Suppressor macrophage (primary cell): Measurements from ENCODE around the gene CEP170B.

Experiments used
- DNase-seq, 4 experiments: peaks; one replicate each; pipeline ENCODE4 v3.0.0-alpha.2; 2020 to 2022

CEP170B gene

DNA sequence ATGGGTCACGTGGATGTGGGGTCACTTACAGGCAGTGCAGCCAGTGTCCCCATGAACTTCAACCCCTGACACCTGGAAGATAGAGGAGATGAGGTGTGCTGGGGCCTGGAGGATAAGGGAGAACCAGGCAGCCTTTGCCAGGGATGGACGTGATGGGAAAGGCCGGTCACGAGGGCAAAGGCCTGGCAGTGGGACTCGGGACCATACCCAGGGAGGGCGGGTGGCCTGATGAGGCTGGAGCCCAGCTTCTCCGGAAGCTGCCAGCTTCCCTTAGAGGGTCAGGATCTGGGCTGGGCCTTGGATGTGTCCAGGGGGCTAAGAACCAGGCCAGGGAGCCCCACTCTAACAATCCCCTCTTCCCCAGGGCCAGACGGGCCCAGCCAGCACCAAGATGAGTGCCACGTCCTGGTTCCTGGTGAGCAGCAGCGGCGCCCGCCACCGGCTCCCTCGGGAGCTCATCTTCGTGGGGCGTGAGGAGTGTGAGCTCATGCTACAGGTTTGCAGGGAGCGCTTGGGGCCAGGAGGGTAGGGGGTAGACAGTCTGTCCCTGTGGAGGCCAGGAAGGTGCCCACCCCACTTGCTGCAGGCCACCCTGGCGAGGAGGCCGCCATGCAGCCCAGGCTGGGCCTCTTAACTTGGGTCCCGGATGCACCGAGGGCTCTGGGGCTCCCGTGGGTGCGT, 3.1 kb downstream of the CEP170B start:
- no peak for DNase-seq

DNA sequence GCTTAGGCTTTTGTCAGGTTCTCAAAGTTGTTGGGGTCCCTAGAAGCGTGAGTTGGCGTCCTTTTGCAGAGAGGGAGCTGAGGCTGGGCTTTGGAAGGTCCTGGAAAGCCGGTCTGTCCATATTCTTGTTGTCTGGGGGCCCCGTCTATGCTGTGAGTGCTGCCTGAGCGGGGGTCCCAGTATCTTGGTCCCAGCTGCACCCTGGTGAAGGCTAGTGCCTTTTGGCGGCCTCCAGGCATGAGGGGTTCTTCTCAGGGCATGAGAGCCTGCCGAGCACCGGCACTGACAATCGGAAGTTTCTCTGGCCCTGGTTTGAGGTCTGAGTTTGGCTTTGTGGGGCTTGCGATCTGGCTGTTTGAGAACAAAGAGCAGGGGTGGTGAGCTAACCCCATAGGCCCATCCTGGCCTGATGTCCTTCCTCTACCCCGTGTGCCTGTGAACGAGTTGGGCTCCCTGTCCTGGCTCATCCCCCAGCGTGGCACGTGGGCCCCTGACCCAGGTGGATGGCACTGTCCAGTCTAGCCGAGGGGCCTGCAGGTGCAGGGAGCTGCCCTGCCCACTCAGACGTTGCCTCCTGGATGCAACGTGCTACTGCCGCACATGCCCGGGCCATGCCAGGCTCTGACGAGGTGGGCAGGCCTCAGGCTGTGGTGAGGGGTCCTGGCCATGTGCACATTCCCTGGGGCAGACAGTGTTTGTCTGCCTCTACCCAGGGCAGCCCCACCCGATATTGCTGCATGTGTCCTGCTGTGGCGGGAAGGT, 3.9 kb downstream of the CEP170B start:
- no peak for DNase-seq

DNA sequence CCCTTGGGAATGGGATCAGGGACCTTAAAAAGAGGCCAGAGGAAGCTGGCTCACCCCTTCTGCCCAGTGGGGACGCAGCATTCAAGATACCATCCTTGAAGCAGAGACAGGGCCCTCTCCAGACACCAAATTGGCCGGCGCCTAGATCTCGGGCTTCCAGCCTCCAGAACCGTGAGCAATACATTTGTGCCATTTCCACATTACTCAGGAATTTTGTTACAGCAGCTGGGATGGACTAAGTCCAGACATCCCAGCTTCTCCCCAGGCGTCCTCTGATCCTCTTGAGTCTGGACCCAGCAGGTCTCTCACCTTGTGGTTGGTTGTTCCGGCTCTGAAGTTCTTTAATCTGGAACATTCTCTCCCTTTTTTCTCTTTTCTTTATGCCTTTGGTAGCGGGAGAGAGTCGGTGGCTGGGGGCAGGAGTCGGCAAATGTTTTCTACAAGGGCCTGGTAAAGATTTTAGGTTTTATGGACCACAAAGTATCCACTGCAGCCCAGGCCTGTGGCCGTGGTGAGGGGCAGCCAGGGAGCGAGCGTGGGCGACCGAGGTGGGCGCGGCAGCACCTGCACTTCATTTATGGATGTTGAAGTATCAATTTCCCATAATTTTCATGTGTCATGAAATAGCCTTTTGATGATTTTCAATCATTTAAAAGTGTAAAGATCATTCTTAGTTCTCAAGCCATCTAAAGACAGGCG, 4.8 kb downstream of the CEP170B start:
- DNase-seq: no peak

DNA sequence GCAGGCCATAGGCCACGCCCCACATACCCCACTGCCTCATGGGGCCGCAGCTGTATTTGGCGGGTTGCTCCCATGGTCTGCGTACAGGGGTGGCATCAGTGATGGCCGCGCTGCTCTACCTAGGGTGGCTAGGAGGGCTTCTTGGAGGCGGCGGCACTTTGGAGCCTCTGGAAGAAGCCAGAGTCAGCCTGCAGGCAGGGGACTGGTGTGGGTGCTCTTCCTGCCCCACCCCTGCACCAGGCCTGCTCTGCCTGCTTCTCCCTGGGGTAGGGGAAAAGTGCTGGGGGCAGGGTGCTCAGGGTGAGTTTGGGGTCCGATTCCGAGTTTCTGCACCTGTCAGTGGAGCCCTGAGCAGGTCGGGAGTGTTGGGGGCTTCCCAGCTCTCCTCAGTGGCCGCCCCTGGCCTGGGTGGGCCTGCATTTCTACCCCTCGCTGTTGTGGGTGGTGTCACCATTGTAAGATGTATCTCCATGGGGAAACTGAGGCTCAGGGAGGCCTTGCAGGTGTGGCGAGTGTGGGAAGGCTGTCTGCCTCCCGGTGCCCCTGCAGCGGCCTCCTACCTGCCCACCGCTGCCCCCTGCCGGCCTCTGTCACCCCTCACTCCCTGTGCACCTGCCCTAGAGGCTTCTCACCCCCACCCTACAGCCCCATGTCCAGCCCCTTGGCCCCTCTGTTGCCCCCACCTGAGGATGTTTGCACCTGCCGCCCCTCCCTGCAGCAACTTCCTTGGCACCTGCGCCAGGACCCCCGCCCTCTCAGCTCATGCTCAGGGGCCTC, 5.5 kb downstream of the CEP170B start:
- peak in 3 of 4 experiments; percentile 17 to 56 (median 32) for DNase-seq

DNA sequence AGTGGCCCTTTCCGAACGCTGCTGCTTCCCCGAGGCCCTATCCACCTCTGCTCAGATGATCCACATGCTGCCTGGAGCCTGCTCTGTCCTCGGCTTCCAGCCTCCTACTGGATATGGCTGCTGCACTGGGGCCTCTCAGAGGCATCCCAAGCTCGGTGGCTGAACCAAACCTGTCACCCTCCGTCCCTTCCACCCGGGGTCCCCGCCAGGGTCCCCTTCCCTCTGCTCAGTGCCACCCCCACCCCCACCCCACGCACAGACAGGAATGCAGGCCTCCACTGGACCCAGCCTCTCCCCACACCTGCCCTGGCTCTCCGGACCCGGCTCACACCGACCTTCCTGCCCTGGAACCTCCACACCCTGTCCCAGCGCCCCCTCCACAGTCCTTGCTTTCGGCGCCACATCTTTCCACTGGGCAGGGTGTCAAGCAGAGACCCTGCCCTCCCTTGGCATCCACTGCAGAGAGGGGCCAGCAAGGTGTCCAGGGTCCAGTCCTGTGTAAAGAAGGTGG, 6.1 kb downstream of the CEP170B start:
- no peak for DNase-seq

DNA sequence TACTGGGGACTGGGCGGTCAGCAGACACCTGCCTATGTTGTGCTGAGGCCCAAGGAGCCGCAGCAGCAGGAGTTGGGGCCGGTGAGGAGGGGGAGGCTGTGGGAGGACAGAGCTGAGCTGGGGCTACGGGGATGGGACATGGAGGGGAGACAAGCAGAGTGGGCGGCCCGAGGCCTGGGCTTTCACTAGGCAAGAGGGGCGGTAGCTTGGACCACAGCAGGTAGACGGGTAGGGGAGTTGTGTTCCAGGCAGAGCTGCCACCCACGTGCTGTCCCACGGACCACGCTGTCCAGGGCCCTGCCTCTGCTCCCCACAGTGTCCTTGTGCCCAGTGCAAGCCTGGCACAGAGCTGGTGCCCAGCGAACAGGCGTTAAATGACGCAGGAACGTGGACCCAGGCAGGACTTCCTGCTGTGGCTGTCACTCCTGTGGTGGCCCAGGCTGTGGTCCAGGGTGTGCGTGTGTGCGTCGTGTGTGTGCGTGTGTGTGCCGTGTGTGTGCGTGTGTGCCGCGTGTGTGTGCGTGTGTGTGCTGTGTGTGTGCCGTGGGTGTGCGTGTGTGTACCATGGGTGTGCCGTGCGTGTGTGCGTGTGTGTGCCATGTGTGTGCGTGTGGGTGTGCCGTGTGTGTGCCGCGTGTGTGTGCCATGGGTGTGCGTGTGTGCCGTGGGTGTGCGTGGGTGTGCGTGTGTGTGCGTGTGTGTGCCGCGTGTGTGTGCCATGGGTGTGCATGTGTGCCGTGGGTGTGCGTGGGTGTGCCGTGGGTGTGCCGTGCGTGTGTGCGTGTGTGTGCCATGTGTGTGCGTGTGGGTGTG, 6.8 kb downstream of the CEP170B start:
- DNase-seq: no peak

DNA sequence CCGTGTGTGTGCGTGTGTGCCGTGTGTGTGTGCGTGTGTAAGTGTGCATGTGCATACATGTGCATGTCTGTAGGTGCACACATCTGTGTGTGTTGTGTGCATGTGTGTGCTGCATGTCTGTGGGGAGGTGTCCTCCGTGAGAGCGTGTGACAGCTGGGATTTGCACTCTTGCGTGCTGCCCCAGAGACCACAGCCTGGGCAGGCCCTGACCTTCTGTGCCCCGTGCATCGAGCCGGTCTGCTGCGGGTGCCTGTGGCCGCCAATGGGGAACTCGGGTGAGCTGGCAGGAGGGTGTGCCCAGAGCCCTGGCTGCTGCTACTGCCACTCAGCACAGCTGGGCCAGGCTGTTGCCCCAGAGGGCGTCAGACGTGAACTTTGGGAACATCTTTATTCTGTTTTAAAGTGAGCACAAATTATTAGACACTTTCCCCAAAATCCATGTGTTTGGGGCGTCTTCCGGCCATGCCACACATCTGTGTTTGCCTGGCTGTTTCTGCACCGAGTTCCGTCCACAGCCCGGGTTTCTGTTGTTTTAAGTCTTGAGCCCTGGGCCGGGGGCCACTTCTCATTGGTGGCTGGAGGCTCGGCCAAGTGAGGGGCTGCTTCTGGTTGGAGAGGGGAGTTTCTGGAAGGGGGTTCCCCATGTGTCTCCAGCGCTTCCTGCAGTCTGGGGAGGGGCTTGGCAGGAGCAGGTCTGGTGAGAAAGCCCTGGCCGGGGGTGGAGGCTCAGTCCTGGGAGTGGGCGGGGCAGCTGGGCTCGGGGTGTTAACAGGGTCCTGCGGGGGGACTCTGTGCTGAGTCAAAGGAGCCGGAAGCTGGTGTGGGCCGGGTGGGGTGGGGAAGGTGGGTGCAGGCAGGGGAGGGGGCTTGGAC, 7.6 kb downstream of the CEP170B start:
- DNase-seq: peak; percentile 69 to 84 (median 79)

DNA sequence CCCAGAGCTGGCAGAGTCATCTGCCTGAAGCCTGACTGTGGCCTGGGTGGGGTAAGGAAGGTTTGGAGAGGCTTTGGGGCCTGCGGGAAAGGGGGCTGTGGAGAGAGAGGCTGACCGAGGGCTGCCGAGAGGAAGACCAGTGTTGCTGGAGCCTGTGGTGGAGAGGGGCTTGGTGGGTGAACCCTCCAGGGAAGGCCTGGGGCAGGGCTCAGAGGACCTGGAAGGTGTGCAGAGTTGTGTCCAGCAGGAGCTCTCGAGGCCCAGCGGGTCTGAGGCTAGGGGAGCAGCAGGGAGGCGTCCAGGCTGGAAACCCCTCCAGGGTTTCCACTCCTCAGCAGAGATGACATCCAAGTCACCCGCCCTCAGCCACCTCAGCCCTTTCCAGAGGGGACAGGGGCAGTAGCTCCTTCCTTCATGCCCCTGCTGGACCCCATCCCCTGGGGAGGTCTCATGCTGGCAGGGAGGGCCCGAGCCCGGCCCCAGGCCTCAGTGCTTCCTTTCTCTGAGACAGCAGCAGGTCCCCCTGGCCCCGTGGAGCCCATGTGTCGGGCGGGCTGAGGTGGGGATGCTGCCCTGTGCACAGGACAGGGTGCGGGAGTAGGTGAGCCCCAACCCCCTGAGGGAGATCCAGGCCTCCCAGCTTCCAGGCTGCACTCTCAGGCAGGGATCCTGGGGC, 8.4 kb downstream of the CEP170B start:
- no peak for DNase-seq

DNA sequence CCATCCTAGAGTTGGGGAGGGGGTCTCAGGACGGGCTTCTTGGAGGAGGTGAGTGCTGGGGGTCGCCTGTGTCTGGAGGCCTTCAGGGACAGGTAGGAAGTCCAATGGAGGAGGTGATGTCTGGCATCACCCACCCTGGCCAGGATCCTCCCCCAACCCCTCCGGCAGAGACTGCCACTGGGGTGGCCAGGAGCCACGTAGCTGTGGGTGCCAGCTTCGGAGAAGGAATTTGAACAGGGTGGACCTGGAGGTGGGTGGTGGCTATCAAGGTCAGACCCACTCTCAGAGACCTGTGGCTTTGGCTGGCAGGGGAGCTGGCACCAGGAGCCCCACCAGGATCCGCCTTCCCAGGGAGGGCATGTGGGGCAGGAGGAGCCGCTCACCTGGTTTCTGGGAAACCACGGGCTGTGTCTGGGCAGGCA, 9.1 kb downstream of the CEP170B start:
- no peak for DNase-seq

DNA sequence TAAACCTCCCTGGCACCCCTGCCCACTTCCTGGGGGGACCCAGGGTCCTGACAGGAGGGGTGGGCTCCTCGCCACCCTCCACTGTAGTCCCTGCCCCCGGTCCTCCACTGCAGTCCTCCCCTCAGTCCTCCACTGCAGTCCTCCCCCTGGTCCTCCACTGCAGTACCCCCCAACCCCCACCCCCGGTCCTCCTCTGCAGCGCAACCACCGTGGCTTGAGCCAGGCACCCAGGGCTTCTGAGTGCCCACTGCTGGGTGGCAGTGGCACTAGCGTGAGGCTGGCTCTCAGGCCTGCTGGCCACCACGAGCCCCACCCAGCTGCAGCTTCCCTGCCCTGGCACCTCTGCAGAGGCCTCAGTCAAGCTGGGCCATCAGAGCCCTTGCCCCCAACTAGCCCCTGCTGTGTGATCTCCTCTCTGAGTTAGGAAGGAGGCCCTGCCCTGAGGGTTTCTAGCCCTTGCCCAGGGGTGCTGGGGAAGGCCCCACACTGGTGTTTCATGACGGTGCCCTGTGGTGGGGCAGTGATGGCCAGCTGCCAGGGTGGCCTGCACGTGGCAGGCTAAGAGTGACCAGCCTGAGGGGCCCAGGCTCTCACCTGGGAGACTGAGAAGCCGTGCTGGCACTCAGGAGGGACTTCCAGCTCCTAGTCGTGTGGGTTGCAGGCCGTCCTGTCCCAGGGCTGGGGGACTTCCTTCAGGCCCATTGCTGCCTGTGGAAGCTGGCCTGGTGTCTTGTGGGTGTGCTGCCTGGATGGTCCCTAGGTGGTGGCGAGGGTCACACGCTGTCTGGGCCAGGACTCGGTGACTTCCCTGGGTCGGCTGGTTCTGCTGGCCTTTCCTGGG, 9.7 kb downstream of the CEP170B start:
- DNase-seq: no peak

DNA sequence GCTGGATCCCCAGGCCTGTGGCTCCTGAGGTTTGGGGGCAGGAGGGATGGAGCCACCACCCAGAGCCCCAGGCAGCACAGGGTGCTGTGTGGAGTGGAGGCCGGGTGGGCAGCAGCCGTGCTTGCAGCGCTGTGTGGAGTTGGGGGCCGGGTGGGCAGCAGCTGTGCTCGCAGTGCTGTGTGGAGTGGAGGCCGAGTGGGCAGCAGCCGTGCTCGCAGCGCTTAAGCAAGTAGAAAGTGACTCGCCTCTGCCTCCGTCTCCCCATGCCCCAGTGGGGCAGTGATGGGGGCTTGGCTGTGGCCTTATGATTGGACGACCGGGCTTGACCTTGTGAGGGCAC, 10.3 kb downstream of the CEP170B start:
- DNase-seq: no peak

DNA sequence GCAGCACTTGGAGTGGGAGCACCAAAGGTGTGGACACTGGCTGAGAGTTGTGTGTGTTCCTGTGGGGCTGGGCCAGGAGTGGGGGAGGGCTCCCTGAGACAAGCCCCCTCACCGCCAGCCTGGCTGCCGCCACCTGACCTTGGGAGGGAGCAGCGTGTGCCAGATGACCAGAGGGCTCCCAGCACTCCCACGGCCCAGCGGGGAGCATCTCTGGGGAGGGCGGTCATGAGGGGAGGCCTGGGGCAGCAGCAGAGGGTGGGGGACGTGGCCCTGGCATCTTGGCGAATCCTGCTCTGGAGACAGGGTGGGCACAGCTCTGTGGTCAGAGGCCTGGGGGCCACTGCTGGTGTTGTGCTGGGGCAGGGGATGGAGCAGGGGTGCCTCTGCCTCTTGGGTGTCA, 10.7 kb downstream of the CEP170B start:
- no peak for DNase-seq

DNA sequence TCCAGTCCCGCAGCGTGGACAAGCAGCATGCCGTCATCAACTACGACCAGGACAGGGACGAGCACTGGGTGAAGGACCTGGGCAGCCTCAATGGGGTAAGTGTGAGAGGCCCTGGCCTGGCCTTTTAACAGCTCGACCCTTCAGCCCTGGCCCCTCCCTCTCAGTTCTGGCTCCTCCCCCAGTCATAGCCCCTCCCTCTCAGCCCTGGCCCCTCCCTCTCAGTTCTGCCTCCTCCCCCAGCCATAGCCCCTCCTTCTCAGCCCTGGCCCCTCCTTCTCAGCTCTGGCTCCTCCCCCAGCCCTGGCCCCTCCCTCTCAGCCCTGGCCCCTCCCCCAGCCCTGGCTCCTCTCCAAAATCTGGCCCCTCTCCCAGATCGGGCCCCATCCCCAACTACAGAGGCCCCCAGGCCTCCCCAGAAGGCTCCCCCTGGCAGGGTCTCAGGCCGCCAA, 11.2 kb downstream of the CEP170B start:
- peak; percentile 19 to 55 (median 34) for DNase-seq

DNA sequence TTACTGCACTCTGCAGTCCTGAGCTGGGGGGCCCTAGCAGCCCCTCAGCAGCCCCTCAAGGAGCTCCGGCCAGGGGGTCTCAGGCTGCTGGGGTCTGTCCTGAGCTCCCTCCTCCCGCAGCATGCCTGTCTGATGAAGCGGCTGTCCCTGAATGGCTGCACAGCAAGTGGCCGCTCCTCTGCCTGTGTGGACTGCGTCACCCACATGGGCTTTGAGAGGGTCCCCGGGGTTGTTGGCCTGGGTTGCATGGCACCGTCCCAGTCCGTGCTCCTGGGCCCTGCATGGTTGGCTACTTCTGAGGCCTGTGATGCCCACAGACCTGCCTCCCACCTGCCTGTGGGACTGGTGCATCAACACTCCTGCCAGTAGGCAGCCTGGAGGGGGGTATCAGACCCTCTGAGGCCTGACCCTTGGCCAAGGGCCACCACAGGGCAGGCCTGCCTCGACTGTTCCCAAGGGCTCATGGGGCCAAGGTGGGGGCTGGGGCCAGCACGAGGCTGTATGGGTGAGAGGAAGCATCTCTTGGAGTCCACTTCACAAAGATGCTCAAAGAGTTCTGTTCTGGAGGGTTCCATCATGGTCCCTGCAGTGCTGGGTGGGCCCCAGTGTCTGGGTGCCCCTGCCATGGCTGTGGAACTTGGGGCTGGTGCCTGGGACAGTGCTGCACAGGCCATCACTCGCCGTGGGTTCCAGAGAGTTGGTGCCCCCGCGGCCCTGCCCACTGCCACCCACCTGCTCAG, 12.2 kb downstream of the CEP170B start:
- no peak for DNase-seq

DNA sequence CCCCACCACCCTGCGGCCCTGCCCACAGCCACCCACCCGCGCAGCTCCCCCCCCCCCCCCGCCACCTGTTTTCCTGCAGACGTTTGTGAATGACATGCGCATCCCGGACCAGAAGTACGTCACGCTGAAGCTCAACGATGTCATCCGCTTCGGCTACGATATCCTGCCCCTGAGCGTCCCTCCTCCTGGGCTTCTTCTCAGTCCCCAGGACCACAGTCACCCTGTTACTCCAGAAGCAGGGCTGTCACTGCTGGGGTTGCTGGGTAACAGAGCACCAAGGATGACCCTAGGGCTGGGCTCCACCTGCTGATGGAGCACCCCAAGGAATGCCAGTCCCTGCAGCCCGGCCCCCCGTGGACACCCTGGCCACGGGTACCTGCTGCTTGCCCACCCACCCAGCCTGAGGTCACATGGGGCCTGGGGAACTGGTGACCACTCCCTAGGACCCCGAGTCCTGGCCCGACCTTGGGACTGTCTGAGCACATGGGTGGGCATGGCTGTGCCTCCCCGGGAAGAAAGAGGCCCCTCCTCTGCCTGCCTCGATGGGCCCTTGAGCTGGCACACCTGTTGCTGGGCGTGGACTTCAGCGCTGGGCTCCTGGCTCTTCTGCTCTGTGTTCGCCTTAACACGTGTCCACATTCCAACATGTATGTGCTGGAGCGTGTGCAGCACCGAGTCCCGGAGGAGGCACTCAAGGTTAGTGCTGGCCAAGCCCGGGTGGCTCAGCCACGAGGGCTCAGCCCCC, 12.9 kb downstream of the CEP170B start:
- no peak for DNase-seq

DNA sequence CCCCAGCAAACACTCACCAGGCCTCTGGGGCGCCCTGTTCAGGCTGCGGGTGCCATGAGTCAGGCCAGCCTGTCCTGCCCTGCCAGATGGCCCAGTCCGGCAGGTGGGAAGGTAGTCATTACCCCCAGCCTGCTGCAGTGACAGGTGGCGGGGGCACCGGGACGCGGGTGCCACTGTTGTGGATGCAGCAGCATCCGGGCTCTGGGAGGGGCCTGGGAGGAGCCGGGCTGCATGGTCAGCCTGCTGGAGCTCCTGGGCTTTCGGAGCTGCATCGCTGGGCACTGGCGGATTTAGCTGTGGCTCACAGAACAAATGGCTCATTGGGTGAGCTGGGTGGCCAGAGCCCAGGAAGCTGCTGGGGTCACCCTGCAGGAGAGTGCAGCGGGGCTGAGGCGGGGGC, 13.5 kb downstream of the CEP170B start:
- DNase-seq: no peak

DNA sequence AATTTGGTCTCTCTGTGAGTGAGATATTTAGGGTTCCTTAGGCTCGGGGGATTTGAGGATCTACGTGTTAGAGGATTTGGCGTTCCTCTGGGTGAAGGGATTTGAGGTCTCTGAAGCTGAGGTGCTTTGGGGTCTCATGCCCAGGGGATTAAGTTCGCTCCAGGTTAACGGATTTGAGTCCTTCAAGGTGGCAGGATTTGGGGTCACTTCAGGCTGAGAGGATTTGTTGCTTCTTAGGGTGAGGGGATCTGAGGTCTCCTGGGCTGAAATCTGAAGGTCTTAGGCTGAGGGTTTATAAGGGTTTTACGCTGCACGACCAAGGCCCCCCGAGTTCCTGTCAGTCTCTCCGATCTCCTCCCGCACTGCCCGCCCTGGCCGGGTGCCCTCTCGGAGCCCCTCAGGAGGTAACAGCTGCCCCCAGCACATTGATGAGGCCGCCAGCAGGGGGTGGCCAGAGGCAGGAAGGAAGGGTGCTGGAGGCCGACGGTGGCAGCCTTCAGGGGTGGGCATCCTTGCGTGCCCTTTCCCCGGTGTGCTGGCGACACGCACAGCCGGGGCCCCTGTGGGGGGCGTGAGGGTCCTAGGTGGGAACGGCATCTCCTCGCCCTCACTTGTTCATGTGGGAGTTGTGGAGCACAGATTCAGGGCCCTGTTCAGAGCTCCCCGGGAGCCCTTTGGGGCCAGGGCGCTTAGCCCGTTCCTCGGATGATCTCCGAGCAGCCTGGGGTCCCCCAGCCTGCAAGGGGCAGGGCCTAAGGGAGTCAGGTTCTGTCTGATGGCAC, 14.3 kb downstream of the CEP170B start:
- no peak for DNase-seq
